CD4-positive, alpha-beta T cell treated with Interleukin-6 for 4 hours (primary cell): ENCODE measurements around the gene SIPA1L3.

Experiments used
- DNase-seq: peaks from one replicate; pipeline ENCODE4 v3.0.0-alpha.2; 2020; ENCODE audit warnings: mixed read lengths

The SIPA1L3 gene

GRCh38 chr19:38252385-38252784, 345.4 kb downstream of the SIPA1L3 start:
- DNase-seq, result no peak

GRCh38 chr19:38252941-38253691, 346.1 kb downstream of the SIPA1L3 start:
- DNase-seq, result no peak

- no peak for DNase-seq
Observed at GRCh38 chr19:38253788-38254187, 346.8 kb downstream of the SIPA1L3 start.

- DNase-seq, result no peak
Observed at GRCh38 chr19:38255383-38256014, 348.5 kb downstream of the SIPA1L3 start.
